HG03095 (cell line): ENCODE data around the gene SMARCC1.

Experiments
- ATAC-seq: cut with Tn5 transposase; IDR thresholded peaks from one replicate; pipeline ENCODE4 v1.9.1; 2021; ENCODE audit warnings: moderate library complexity; ENCODE audit not compliant: unreplicated experiment

The SMARCC1 gene

GRCh38 chr3:47565734-47566550 is 215.8 kb downstream of the SMARCC1 start:
- ATAC-seq, result no peak

GRCh38 chr3:47556351-47556750 is 225.3 kb downstream of the SMARCC1 start:
- no peak for ATAC-seq

GRCh38 chr3:47554335-47554734 is 227.4 kb downstream of the SMARCC1 start:
- ATAC-seq, result no peak

- no peak for ATAC-seq
Measured at GRCh38 chr3:47553407-47553806, 228.3 kb downstream of the SMARCC1 start.

GRCh38 chr3:47542471-47543173 is 239.1 kb downstream of the SMARCC1 start:
- no peak for ATAC-seq

GRCh38 chr3:47541583-47542108 is 240.0 kb downstream of the SMARCC1 start:
- ATAC-seq, result no peak

GRCh38 chr3:47540281-47540680 is 241.4 kb downstream of the SMARCC1 start:
- ATAC-seq, result no peak

- ATAC-seq, result no peak
Measured at GRCh38 chr3:47536967-47537366, 244.7 kb downstream of the SMARCC1 start.

- ATAC-seq, result no peak
Measured at GRCh38 chr3:47536221-47536891, 245.3 kb downstream of the SMARCC1 start.
